Measurements from ENCODE around the gene ARL6IP5. TPM values are rescaled to one million over a fixed set of nuclear protein-coding genes. Genes with fewer than 3 reads are reported as not detected.

Gene ARL6IP5
- total RNA-seq, 1 experiment from 2014 or later = 66.8 TPM

DNA sequence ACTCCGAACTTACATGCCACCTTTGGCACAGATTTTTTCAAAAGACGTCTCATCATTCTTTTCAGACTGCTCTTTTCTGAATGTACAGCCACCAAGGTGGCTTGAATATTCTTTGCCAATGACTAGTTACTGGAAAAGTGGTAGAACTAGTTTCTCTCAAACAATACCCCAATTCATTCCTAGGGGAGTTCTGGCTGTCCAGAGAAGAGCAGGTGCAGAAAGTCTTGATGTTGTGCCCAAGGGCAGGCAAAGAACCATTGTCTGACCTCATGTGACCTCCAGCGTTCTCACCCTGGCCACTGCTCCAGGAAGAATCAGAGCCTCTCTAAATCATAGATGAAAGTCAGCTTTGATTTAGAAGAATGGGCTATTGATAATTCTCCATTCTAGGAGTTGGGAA lies 32.2 kb downstream of the ARL6IP5 start:
- no peak for DNase-seq (ENCODE audit: low spot score)

DNA sequence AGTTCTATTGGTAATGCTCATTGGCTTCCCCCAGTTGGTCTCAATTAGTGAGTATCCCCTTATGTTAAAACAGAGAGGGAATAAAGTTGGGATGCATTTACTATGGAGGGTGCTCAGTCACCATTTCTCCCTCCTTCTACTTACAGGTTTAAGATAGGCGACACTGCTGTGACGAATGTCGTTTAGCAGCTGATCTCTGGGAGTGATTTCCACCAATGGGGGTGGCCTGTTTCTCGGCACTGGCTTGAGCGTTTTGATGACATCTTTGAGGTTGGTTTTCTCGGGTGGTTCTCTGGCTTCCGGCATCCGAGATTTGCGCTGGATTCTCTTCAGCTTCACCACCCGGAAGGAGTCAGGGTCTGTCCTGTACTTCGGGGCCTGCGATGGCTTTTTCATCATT lies 33.8 kb downstream of the ARL6IP5 start:
- DNase-seq (ENCODE audit: low spot score) = no peak

DNA sequence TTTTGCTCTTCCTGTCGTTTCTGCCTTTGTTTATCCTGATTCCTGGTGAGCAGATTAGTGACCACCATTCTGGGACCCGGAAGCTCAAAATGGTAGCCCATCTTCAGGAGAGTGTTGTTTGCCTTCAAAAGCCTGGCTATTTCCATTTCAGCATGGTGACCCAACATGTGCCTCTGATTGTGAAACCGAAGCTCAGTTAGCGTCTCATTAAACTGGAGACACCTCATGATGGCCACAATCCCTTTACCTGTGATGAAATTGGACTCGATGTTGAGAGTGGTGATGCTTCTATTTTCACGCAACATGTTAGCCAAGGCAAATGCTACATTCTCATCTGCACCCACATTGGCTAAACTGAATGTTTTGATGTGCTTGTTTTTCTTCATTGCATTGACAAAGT lies 34.4 kb downstream of the ARL6IP5 start:
- no peak for DNase-seq (ENCODE audit: low spot score)

DNA sequence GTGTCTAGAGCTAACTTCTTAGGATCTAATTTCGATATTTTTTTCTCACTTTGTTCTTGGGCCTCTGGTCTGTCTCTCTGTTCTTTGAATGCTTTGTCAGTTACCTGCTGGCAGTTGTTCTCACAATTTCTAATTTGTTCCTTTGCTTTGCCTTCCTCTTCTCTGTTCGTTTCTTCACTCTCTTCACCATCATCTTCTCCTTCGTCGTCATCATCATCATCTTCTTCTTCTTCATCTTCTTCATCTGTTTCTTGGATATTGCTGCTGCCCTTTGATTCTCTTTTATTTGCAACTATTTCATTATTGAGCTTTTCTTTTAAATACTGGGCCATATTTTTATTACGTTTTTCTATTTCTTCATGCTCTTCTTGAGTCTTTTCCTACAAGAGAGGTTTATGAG lies 34.9 kb downstream of the ARL6IP5 start:
- no peak for DNase-seq (ENCODE audit: low spot score)

DNA sequence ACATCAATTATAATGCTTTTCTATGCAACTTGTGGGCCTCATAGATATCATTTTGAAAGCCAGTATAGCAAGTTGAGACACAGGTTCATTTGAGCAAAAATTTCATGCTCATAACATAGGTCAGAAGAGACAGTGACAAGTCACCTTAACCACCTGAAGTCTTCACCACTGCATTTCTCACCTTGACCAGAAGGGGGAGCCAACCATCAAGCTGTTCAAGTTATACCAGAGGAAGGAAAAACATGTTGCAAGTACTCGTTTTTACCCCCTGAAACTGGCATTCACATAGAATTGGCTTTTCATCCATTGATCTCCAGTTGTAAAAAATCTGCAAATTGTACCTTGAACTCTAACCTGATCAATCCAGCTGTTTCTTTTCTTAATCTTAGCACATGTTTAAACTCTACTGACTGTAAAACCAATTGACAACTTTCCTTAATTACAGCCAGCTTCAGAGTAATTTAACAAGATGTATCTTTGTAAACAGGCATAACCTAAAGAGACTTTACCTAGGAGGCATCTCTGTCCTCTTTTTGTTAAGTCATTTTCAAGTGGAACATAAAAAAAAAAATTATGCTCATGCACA lies 36.2 kb downstream of the ARL6IP5 start:
- DNase-seq (ENCODE audit: low spot score) = peak; percentile 54

DNA sequence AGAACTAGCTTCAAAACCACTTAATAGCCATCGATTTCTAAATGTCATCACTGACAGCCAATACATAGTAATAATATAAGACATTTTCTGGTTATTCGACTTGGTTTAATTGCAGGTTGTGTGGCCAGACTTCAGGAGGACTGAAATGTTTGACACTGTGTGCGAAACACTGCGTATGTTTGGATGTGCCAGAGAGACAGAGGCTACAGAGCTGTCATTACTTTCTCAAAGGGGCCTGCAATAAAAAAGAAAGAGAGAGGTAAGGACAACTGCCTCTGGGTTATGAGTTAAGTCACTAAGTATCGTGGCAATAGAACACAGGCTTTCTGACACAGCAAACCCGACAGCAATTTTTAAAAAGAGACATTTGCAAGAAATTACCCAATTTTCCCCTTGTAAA lies 36.8 kb downstream of the ARL6IP5 start:
- DNase-seq (ENCODE audit: low spot score) = no peak

DNA sequence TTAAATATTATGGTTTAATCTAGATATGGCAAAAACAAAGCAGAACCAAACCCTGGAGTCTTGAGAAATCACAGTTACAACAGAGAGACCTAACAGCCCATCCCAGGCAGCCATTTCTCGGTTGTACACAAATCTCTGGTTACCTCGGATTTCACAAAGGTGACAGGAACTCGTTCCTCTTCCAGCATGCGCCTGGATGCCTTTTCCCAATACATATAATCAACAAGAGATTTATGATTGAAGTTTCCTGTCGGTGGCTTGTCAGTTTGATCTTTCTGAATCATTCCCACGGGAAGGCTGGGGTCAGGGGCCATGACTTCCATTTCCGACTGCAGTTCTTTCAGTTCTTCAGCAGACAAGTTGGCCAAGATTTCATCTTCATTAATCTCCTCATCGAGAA lies 37.2 kb downstream of the ARL6IP5 start:
- no peak for DNase-seq (ENCODE audit: low spot score)

DNA sequence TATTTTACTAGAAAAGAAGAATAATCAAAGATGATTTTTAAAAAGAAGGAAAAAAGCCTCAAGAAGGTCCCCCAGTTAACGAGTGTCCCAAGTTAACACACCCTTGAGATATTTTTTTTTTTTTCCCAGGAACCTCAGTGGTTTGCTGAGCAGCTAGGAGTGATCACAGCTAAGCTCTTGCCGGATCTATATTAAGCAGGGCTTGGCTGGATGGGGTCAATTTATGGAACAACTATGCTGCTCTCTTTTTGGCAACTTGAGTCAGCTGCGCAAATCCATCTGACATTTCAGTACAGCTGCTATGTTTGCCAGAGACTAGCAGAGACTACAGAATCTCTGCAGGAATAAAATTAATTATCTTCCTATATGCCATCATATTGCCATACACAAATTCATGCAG lies 37.7 kb downstream of the ARL6IP5 start, which contains the start of gene LMOD3:
Gene LMOD3 (minus strand): TSS at position 193 of the 400 bp plus-strand sequence. CDS start 209 bp downstream, outside the sequence.
- DNase-seq (ENCODE audit: low spot score) = no peak

DNA sequence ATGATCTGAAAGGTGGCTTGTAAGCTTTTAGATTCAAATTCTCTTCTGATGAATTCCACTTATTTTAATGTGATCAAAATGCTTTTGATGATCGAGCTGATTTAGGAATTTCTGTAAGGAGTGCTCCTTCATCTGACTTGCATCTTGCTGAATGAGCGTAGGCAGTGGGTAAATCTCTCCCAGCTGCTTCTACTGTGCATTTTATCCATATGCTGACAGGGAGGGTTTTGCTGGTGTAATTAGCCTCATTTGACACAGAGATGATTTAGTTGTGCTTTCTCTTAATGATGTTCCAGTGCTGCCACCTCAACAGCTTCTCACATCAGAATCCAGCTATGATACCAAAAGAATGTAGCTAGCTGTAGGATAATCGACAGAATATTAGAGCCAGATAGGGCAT lies 41.5 kb downstream of the ARL6IP5 start:
- DNase-seq (ENCODE audit: low spot score) = no peak

DNA sequence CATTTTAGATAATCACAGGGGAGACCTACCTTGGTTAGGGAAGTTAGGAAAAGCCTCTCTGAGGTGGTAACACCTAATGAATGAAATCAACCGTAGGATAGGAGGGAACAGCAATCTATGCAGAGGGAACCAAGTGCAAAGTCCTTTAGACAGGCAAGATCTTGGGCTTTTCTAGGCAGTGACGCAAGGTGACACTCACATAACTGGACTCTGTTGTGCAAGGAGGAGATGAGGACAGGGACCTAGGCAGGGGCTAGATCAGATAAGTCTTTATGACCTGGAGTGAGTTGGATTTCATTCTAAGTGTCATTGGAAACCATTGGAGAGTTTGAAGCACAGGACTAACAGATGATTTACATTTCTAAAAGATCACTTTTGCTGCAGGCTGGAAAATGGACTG lies 42.3 kb downstream of the ARL6IP5 start:
- no peak for DNase-seq (ENCODE audit: low spot score)

DNA sequence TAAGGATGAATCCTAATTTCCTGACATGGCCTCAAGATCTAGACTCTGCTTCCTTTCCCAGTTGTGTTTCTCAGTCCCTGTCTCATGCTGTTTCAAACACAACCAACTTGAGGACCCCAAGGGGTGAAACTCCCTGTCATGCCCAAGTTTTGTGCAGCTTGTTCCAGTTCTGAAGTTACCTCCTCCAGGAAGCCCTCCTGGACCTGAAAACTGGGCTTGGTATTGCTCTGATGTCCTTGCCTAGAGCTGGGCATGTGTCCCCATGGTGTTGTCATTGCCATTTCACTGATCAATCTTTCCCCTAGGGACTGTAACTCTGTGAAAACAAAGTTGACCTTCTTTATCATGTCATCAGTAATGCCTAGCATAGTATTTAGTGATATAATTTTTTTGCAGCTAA lies 43.8 kb downstream of the ARL6IP5 start:
- DNase-seq (ENCODE audit: low spot score) = no peak

DNA sequence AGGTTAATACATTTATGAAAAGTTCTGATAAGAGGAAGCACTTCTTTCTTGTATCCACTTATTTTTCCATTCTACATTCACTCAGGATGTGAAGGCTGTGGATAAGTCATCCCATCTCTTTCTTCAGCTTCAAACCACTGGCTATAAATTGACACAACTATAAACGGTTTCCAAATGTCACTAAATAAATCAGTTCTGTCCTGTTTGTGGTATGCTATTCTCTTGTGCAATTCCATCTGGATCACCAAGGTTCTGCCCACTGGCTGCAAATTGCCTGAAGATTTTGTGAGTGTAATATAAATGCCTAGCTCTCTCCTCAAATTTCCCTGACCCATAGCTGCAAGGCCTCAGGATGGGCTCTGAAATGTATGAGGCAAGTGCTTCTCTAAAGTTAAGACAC lies 44.8 kb downstream of the ARL6IP5 start:
- DNase-seq (ENCODE audit: low spot score) = peak; percentile 7

DNA sequence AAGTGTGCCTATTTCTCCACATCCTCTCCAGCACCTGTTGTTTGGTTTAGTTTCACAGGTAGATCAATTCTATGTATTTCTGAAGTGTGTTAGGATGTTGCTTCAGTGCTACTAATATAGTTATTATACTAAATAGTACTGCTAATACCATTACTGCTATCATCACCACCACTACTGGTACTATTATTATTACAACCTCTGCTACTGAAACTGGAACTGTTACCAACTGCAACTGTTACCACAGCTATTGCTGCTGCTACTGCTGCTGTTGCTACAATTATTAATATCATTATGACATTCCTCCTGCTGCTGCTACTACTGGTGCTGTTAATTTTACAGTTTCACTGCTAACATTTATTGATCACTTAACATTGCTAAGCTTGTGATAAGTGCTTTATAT lies 46.0 kb downstream of the ARL6IP5 start:
- DNase-seq (ENCODE audit: low spot score) = no peak

DNA sequence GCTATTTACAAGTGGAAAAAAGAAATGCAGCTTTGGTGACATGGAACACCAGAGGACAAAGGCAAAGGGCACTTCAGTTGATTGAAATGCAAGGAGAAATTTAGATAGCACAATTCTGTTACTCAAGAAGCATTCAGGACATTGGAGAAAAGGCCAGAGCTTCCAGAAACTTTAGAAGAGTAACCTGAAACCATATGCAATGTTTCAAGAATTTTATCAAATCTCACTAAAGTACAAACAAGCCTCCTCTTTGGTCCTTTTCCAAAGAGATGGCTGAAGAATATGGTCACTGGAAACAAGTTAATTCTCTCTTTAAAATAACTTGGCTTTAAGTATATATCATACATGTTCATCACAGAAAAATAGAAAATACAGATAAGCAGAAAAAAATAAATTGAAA lies 52.3 kb downstream of the ARL6IP5 start:
- DNase-seq (ENCODE audit: low spot score) = no peak

DNA sequence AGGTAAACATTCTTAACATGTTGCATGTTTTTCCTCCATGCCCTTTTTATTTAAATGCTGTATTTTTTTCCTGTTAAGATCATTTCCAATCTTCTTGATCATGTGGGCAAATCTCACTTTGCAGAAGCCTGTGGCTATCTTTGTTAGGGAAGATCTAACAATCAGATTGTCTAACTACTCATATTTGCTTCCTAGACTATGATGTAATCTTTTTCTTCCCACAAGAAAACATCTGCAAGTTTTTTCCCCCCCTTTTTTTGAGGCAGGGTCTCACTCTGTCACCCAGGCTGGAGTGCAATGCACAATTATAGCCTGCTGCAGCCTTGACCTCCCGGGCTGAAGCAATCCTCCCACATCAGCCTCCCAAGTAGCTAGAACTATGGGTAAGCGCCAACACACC lies 52.7 kb downstream of the ARL6IP5 start:
- DNase-seq (ENCODE audit: low spot score) = no peak

DNA sequence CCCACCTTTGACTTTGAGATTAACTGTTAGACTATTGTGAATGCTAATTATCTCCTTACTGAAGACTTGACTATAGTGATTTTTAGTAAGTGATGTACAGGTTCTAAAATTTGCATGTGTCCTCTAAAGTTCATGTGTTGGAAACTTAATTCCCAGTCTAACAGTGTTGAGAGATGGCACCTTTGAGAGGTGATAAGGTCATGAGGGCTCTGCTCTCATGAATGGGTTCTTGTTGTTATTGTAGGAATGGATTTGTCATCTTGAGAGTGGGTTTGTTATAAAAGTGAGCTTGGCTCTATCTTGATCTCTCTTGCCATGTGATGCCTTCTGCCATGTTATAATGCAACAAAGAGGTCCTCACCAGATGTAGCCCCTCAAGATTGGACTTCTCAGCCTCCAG lies 56.6 kb downstream of the ARL6IP5 start:
- no peak for DNase-seq (ENCODE audit: low spot score)

DNA sequence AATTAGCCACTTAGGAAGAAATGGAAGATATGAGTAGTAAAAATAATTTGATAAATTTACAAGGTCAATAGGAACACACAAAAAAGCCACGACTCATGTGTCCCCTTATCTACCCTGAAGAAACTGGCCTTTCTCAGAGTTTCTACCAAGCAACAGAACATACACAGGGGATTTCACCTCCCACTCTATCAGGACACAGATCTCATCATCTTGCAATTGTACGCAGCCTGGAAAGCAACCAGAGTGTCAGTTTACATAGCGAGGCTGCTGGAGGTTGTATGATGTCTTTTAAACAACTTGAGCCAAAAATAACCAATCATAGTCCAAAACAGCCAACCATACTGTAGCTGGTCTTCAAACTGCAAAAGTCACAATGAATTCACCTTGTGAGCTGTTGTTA lies 57.4 kb downstream of the ARL6IP5 start:
- DNase-seq (ENCODE audit: low spot score) = peak; percentile 9

DNA sequence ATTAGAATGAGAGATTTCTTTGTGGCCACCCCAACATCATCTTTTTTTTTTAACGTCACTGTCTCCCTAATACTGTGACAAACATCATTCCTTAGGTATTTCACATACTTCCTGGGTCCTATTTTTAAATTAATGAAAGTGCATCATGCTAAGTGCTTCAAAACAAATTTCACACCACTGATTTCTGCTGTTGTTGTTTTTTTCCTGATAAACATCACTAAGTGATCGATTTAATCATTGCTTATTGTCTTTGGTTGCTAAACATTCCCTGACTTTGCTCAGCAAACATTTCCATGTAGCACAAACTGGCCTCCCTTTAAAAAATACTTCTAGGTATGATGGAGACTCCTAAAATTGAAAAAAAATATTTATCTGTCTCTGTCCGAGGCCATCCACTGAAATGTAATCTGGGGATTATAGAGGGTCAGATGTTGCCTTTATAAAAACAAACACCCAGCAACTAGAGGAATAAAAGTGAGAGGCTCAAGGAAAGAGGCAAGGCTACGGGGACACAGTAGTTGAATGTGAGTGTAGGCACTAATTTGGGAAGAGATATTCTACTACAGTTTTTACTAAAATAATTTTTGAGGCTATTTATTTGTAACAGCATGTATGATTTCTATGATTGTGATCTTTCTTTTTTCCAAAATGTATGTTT lies 58.2 kb downstream of the ARL6IP5 start:
- no peak for DNase-seq (ENCODE audit: low spot score)

DNA sequence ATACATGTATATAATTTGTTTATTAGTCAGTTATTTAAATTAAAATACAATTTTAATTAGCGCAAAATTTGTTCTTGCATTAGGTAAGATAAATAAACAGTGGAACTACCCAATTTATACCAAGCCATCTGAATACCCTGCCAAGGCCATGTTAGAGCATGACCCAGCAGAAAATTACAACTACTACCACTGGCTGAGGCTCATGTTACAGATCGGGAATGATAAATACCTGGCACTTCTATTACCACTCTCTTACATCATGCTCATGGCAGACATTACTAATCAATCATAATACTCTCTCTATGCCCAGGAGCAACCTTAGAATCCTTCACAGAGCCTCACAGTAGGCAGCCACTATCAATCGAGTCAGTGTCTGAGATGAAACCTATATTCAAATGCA lies 58.9 kb downstream of the ARL6IP5 start:
- peak; percentile 90 for DNase-seq (ENCODE audit: low spot score)

DNA sequence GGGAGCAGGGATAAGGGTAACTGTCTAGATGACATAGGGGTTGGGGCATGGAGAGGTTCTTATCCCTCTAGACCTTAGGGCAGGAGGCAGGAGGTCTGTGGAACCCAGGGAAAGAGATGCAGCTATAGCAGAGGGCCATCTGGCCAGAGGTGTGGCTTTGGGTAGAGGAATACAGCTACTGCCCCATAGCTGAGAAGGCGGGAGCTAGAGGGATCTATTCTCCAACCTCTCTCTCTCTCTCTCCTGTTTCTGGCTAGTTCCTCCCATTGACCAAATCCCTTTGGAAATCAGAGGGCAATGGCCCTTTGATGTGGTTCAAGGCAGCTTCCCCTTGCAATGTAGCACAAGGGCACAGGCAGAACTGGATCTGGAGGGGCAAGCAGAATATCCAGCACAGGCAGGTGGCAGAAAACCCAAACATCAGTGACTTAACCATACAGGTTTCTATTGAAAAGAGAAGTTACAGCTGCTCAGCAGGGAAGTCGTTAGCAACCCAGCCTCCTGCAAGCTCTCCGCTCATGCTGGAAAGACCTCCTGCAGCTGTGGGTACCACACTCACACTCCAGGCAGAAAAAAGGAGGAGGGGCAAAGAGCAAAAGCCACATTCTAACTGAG lies 60.0 kb downstream of the ARL6IP5 start:
- peak; percentile 46 for DNase-seq (ENCODE audit: low spot score)

DNA sequence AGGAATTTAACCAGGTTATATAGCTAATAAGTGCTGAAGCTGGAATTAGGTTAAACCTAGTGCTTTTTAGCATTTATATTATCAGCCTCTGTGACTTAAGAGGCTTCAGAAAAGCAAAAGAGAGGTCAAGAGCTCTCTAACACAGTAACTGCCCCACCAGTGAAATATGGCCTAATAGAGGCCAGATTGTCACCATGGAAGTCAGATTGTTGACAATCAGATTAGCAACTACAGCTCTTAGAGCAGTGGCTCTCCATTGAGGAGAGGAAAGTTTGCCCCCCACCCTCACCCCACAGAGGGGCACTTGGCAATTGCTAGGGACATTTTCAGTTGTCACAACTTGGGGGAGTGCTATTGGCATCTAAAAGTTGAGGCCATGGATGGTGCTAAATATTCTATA lies 61.0 kb downstream of the ARL6IP5 start:
- DNase-seq (ENCODE audit: low spot score) = no peak

DNA sequence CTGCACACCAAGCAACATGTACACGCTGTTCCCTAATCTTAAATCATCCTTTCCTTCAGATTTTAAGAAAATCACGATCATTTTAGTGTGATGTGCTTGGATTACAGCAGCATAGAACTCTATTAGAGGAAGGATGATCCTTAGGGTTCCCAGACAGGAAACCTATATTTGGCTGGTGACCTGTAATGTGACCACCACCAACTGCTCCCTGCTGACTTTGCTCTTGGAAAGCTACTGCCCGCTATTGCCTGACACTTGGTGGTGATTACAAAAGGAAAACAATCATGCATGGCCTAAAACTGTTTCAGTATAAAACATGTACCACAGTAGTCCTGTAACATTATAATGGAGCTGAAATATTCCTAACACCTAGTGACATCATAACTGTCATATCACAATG lies 64.8 kb downstream of the ARL6IP5 start:
- DNase-seq (ENCODE audit: low spot score) = no peak
